ENCODE data around the gene OR6S1. TPM values are rescaled to one million over a fixed set of nuclear protein-coding genes. Genes with fewer than 3 reads are reported as not detected.

OR6S1 gene
- total and polyA plus RNA-seq, 2 experiments from 2014 or later = not detected

GRCh38 chr14:20606190-20606901, 35.1 kb downstream of the OR6S1 start:
- TF ChIP-seq NANOG (IDR thresholded peaks at IDR 0.05; ENCODE audit: borderline replicate concordance) (no peak), REST (IDR thresholded peaks at IDR 0.05; ENCODE audit: unreplicated experiment) (no peak), ETS1 (IDR thresholded peaks at IDR 0.05) (no peak), ZNF114 (CRISPR knock-in tag; IDR thresholded peaks at IDR 0.05) (no peak), STAT1 (IDR thresholded peaks at IDR 0.05; ENCODE audit: unreplicated experiment) (no peak), ZNF462 (CRISPR knock-in tag; IDR thresholded peaks at IDR 0.05) (no peak), CTCF (conservative IDR thresholded peaks at IDR 0.05; ENCODE audit: low read depth in 2 of 2) (peak; percentile 83 to 88), JUNB (IDR thresholded peaks at IDR 0.05; ENCODE audit: unreplicated experiment) (no peak), POLR2AphosphoS5 (IDR thresholded peaks at IDR 0.05; ENCODE audit: low read depth) (no peak), CREB1 (CRISPR knock-in tag; IDR thresholded peaks at IDR 0.05; ENCODE audit: low read depth) (0 out of 2 replicates have a peak, but pooled peaks have one; percentile 25), EZH2phosphoT487 (IDR thresholded peaks at IDR 0.05; ENCODE audit: unreplicated experiment) (no peak)
- ATAC-seq = peak; percentile 69
- H3K4me3 ChIP-seq = no peak overlapping the region
- no peaks in the 10 kb centered on the region for H3K79me2 ChIP-seq (replicated peaks; ENCODE audit: insufficient read depth)
- no peak overlapping the region for H3K4me3 Mint-ChIP-seq
- H3K36me3 Mint-ChIP-seq (ENCODE audit: low read depth) = no peaks in the 10 kb centered on the region
- H3K27me3 ChIP-seq (ENCODE audit: insufficient read depth) = peaks cover 11% of the 10 kb centered on the region; the same call in 1 of the 2 replicates
- peaks cover 11% of the 10 kb centered on the region for H3K4me1 Mint-ChIP-seq
- H3K27ac ChIP-seq (ENCODE audit: low read depth) = no peak overlapping the region
- no peaks in the 10 kb centered on the region for H3K36me3 ChIP-seq (ENCODE audit: insufficient read depth)
- H3K4me1 ChIP-seq (ENCODE audit: insufficient read depth) = peaks cover 17% of the 10 kb centered on the region; the same call in 1 of the 2 replicates
- peak overlapping the region; percentile 69; the same call in 1 of the 2 replicates for H2AFZ ChIP-seq
- peak; percentile 89 for DNase-seq (ENCODE audit: low spot score)
- peaks cover 6% of the 10 kb centered on the region; the same call in 1 of the 2 replicates for H3K9me2 ChIP-seq (ENCODE audit: insufficient read depth)
- H3K27ac Mint-ChIP-seq = no peak overlapping the region
- H3F3A ChIP-seq (replicated peaks; ENCODE audit: low read depth) = no peaks in the 10 kb centered on the region; the same call in 1 of the 2 replicates
- H3K4me2 ChIP-seq = no peak overlapping the region
- H3K27me3 Mint-ChIP-seq (ENCODE audit: insufficient read depth, low read depth, poor library complexity) = no peaks in the 10 kb centered on the region
- H4K20me1 ChIP-seq (replicated peaks; ENCODE audit: insufficient read depth) = no peaks in the 10 kb centered on the region
- no peaks in the 10 kb centered on the region for H3K9me3 Mint-ChIP-seq
